Naive thymus-derived CD4-positive, alpha-beta T cell (primary cell): ENCODE results near the gene SBNO1. TPM values are rescaled to one million over a fixed set of nuclear protein-coding genes. Genes with fewer than 3 reads are reported as not detected.

ENCODE experiments used
- ATAC-seq: fragments of 150-1000 bp; cut with Tn5 transposase; 2 replicates; pipeline ENCODE4 v1.10.0; 2021; ENCODE audit warnings: mild to moderate bottlenecking, moderate library complexity
- CTCF ChIA-PET: fragments of 350-600 bp; sonication (Branson Sonifier 250); formaldehyde crosslinking; loops from one replicate; lab custom pipeline; 2021; ENCODE audit warnings: antibody characterized with exemption; lab: Charles Lee
- POLR2A ChIA-PET: fragments of 350-600 bp; sonication (Branson Sonifier 250); formaldehyde crosslinking; loops from one replicate; lab custom pipeline; 2021; ENCODE audit warnings: antibody characterized with exemption, inconsistent platforms; lab: Charles Lee
- DNase-seq, 9 donors: peaks; one replicate each; pipeline versions ENCODE4 v3.0.0 to v3.0.0-alpha.2; 2020 to 2022; ENCODE audit warnings: mixed read lengths in 1 of 9
- H3K27ac ChIP-seq: one replicate; pipeline ENCODE4 v1.7.0; 2013; ENCODE audit warnings: mild to moderate bottlenecking, low read depth, low read length, moderate library complexity
- H3K27me3 ChIP-seq, 2 donors: one replicate each; pipeline ENCODE4 v1.7.0; 2013; ENCODE audit warnings: low read length in 2 of 2, mild to moderate bottlenecking in 2 of 2, moderate library complexity in 2 of 2; ENCODE audit not compliant: control insufficient read depth in 2 of 2, insufficient read depth in 2 of 2
- H3K36me3 ChIP-seq, 3 experiments: 1 replicate in 2 of 3; 2 replicates in 1 of 3; pipeline ENCODE4 v1.7.0; 2013; ENCODE audit warnings: low read length in 3 of 3, mild to moderate bottlenecking in 3 of 3, moderate library complexity in 1 of 3; ENCODE audit not compliant: insufficient read depth in 3 of 3, control insufficient read depth in 2 of 3
- H3K4me1 ChIP-seq, 2 donors: one replicate each; pipeline ENCODE4 v1.7.0; 2013; ENCODE audit warnings: low read length in 2 of 2, mild to moderate bottlenecking in 2 of 2, moderate library complexity in 1 of 2; ENCODE audit not compliant: control insufficient read depth in 2 of 2, insufficient read depth in 2 of 2
- H3K4me3 ChIP-seq: 2 replicates; pipeline ENCODE4 v1.7.0; 2013; ENCODE audit warnings: mild to moderate bottlenecking, low read length
- H3K9me3 ChIP-seq, 3 experiments: 1 replicate in 2 of 3; 2 replicates in 1 of 3; pipeline ENCODE4 v1.7.0; 2013; ENCODE audit warnings: low read length in 3 of 3; ENCODE audit not compliant: control insufficient read depth in 2 of 3
- H3K27ac Mint-ChIP-seq, 9 donors: one replicate each; pipeline ENCODE4 v1.8.0; 2020 to 2022; ENCODE audit warnings: mixed read lengths in 9 of 9, mild to moderate bottlenecking in 8 of 9, moderate library complexity in 5 of 9, inconsistent platforms in 2 of 9
- H3K27me3 Mint-ChIP-seq, 5 donors: one replicate each; pipeline ENCODE4 v1.8.0; 2021 to 2022; ENCODE audit warnings: mixed read lengths in 5 of 5, mild to moderate bottlenecking in 1 of 5
- H3K36me3 Mint-ChIP-seq, 5 donors: one replicate each; pipeline ENCODE4 v1.8.0; 2020 to 2022; ENCODE audit warnings: mixed read lengths in 5 of 5, mild to moderate bottlenecking in 3 of 5, inconsistent platforms in 1 of 5
- H3K4me1 Mint-ChIP-seq, 7 donors: one replicate each; pipeline ENCODE4 v1.8.0; 2020 to 2022; ENCODE audit warnings: mixed read lengths in 7 of 7, mild to moderate bottlenecking in 3 of 7, inconsistent platforms in 1 of 7
- H3K4me3 Mint-ChIP-seq, 10 donors: one replicate each; pipeline ENCODE4 v1.8.0; 2020 to 2022; ENCODE audit warnings: mild to moderate bottlenecking in 10 of 10, mixed read lengths in 10 of 10, moderate library complexity in 6 of 10, inconsistent platforms in 2 of 10
- H3K9me3 Mint-ChIP-seq, 11 donors: one replicate each; pipeline ENCODE4 v1.8.0; 2020 to 2022; ENCODE audit warnings: mixed read lengths in 11 of 11, mild to moderate bottlenecking in 4 of 11, inconsistent platforms in 1 of 11, moderate library complexity in 1 of 11
- intact Hi-C, 2 donors: fragments of 100-400 bp; cut with micrococcal nuclease; formaldehyde crosslinking; loops; one replicate each; pipeline ENCODE4 v1.15.1; 2023
- polyA plus RNA-seq, 2 donors: library from polyadenylated mRNA; unstranded; fragments of 300-500 nt; fragmentation: Illumina TruSeq; gene quantifications; one replicate each; pipeline ENCODE4 v1.2.3, GENCODE V29; 2021
- total RNA-seq, 6 experiments: library from RNA in 5 of 6; stranded (reverse) in 5 of 6; gene quantifications; 1 replicate in 5 of 6; 2 replicates in 1 of 6; pipeline ENCODE4 v1.2.3 and lab custom pipeline; 2021 to 2026

Gene SBNO1
- total and polyA plus RNA-seq, 7 experiments from 2014 or later: 30.1 to 49.9 (median 34.0) TPM

DNA sequence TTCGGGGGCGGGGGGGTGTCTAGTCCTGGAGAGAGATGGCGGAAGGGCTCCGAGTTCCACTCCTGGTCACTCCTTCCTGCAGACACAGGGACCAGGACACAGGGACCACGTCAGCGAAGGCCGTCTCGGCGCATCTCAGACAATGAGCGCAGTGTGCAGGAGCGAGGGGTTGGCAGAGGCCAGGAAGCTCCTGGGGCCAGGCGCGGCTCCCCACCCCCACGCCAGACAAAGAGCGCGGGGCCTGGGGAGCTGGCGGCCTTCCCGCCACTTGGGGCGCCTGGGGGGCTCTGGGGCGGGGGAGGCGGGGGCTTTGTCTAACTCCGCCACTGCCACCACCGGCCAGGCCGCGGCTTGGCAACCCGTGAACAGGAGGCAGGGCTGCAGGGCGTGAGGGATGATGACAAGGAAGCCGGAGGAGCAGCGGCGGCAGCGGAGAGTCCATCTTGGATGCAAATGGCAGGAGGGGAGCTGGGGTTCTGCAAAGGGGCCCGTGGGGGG is 95.2 kb downstream of the SBNO1 start:
- CTCF ChIA-PET: interaction anchor here (1.5 kb wide), 1 partner anchor 313 kb away, joined by 8 read pairs; no protein-coding TSS in a partner anchor

DNA sequence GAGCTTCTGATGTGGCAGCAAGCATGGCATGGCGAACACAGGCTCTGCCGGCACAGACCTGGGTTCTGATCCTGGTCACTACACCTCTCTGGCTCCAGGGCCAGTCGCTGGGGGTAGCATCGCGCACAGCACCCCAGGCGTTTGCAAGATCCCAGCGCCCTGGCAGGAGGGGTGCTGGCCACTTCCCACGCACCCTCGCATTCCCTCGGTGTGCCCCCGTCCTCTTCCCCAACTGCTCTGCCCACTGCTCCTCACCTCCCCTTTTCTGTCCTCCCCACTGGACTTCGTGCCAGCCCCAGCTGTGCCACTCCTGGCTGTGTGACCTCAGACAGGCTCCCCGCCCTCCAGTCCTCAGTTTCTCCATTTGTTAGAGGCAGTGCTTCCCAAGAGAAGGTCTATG is 95.8 kb downstream of the SBNO1 start:
- DNase-seq (no peak), ATAC-seq (no peak)
- Mint-ChIP-seq H3K27me3 (no peaks in the 10 kb centered on the region), H3K4me1 (peaks cover 7 to 32% (median 21%) of the 10 kb centered on the region in 7 donors), H3K4me3 (peak overlapping the region in 9 of 10 donors; percentile 62 to 91 (median 79)), H3K27ac (peak overlapping the region in 7 of 9 donors; percentile 25 to 83 (median 60)), H3K9me3 (no peaks in the 10 kb centered on the region), H3K36me3 (peaks cover 0 to 3% (median 0%) of the 10 kb centered on the region in 5 donors)
- peaks cover 12 to 18% of the 10 kb centered on the region in 2 donors for H3K4me1 ChIP-seq
- CTCF ChIA-PET: no interaction called here
- intact Hi-C loops: no loop called here
- no peaks in the 10 kb centered on the region for H3K27me3 ChIP-seq
- POLR2A ChIA-PET: interaction anchor here (1.1 to 2.0 kb wide), 3 partner anchors 12 to 36 kb away, joined by 4 to 8 read pairs (median 4); partner anchors contain the start of genes MPHOSPH9 and MTRFR
- H3K9me3 ChIP-seq: no peaks in the 10 kb centered on the region
- no peak overlapping the region for H3K4me3 ChIP-seq
- no peaks in the 10 kb centered on the region for H3K36me3 ChIP-seq
- no peak overlapping the region for H3K27ac ChIP-seq

More for the DNA sequence above, 95.2 kb downstream of the SBNO1 start:
- DNase-seq (peak in 7 of 9 donors; percentile 18 to 49 (median 33)), ATAC-seq (peak; percentile 24)
- Mint-ChIP-seq H3K27me3 (no peaks in the 10 kb centered on the region), H3K4me1 (peaks cover 7 to 30% (median 20%) of the 10 kb centered on the region in 7 donors), H3K4me3 (peak overlapping the region; percentile 78 to 91 (median 82)), H3K27ac (peak overlapping the region in 8 of 9 donors; percentile 25 to 83 (median 70)), H3K36me3 (peaks cover 0 to 2% (median 0%) of the 10 kb centered on the region in 5 donors), H3K9me3 (no peaks in the 10 kb centered on the region)
- POLR2A ChIA-PET: interaction anchor here (0.8 to 2.0 kb wide), 6 partner anchors 9 to 332 kb away, joined by 3 to 8 read pairs (median 4); partner anchors contain the start of genes DDX55 and TMED2
- intact Hi-C loops: no loop called here
- H3K9me3 ChIP-seq: no peaks in the 10 kb centered on the region
- no peaks in the 10 kb centered on the region for H3K27me3 ChIP-seq
- no peaks in the 10 kb centered on the region for H3K36me3 ChIP-seq
- peaks cover 12 to 18% of the 10 kb centered on the region in 2 donors for H3K4me1 ChIP-seq
- no peak overlapping the region for H3K27ac ChIP-seq
- H3K4me3 ChIP-seq: peak overlapping the region; percentile 59

DNA sequence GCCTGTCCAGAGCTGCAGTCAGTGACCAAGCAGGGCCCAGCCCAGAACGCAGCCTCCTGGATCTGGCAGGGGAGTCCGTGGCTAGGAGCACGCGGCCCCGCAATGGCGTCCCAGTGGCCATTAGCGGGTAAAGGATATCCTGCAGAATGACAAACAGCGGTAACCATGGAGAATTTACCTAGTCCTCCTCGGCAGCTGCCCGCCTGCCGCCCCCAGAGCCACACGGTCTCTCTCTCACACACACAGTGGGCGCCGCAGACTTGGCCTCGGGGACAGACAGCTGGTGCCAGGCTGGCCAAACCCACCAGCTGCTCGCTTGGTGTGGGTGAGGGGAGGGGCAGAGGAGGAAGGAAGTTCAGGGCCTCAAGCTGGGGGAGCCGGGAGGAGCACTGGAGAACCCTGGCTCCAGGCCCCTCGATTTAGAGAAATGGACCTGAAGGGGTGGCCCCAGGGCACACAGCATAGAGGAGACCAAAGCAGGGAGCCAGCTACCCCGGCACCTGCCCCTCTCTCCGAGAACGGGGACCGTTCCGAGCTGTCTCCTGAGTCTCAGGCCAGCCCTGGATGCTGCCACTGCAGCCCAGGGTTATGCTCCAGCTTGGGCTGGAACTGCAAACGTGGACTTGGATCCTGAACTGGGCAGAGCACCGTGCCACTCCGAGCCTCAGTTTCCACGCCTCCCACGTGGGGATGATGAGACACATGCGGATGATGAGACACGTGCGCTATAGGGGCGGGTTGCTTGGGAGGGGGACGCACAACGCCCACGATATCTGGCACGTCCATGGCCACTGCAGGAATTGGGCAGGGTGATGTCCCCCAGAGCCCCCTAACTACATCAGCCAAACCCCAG is 96.4 kb downstream of the SBNO1 start:
- Mint-ChIP-seq H3K27ac (peak overlapping the region; percentile 15 to 75 (median 48)), H3K36me3 (peaks cover 0 to 3% (median 0%) of the 10 kb centered on the region in 5 donors), H3K27me3 (no peaks in the 10 kb centered on the region), H3K4me3 (peak overlapping the region; percentile 27 to 87 (median 78)), H3K9me3 (no peaks in the 10 kb centered on the region), H3K4me1 (peaks cover 7 to 32% (median 21%) of the 10 kb centered on the region in 7 donors)
- CTCF ChIA-PET: no interaction called here
- ATAC-seq (no peak), DNase-seq (no peak)
- Histone ChIP-seq H3K9me3 (no peaks in the 10 kb centered on the region), H3K27me3 (no peaks in the 10 kb centered on the region), H3K36me3 (no peaks in the 10 kb centered on the region), H3K4me1 (peaks cover 12 to 18% of the 10 kb centered on the region in 2 donors), H3K27ac (no peak overlapping the region), H3K4me3 (no peak overlapping the region)
- POLR2A ChIA-PET: interaction anchor here (1.1 to 2.0 kb wide), 2 partner anchors 12 to 35 kb away, joined by 4 to 8 read pairs; partner anchors contain the start of genes MPHOSPH9 and MTRFR
- intact Hi-C loops: no loop called here

DNA sequence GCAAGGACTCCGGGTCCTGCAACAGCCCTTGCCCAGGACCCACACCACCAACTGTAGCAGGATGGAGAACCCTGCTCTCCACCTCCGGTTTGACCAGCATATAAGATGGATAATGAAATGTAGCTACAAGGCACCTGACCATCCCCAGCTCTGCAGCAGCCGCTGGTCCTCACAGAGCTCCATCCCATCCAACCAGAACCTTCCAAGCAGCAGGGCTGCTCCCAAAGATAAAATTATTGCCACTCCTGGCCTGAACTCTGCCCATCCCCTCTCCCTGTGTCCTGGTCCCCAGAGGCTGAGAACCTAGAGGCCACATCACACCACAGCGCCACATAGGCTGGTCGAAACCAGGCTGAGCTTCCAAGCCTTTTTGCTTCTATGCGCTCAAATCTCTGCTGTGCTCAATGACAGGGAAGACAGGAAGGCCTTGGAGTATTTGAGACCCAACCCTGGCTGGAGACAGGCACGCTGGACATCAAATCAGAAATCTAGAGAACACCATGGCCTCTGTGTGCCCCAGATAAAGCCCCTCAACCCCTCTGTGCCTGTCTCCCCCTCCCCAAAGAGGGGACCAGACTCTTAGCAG is 97.2 kb downstream of the SBNO1 start:
- DNase-seq (no peak), ATAC-seq (no peak)
- Histone ChIP-seq H3K9me3 (no peaks in the 10 kb centered on the region), H3K36me3 (no peaks in the 10 kb centered on the region), H3K4me3 (no peak overlapping the region), H3K27ac (no peak overlapping the region), H3K4me1 (peaks cover 12 to 18% of the 10 kb centered on the region in 2 donors), H3K27me3 (no peaks in the 10 kb centered on the region)
- intact Hi-C loops: no loop called here
- Mint-ChIP-seq H3K27me3 (no peaks in the 10 kb centered on the region), H3K9me3 (no peaks in the 10 kb centered on the region), H3K4me1 (peaks cover 7 to 30% (median 21%) of the 10 kb centered on the region in 7 donors), H3K27ac (peak overlapping the region in 7 of 9 donors; percentile 15 to 67 (median 45)), H3K36me3 (peaks cover 0 to 5% (median 0%) of the 10 kb centered on the region in 5 donors), H3K4me3 (peak overlapping the region in 3 of 10 donors; percentile 41 to 87 (median 78))
- ChIA-PET CTCF (no interaction called here), POLR2A (interaction anchor here (1.1 to 2.0 kb wide), 2 partner anchors 11 to 35 kb away, joined by 4 to 8 read pairs; partner anchors contain the start of genes MPHOSPH9 and MTRFR)

DNA sequence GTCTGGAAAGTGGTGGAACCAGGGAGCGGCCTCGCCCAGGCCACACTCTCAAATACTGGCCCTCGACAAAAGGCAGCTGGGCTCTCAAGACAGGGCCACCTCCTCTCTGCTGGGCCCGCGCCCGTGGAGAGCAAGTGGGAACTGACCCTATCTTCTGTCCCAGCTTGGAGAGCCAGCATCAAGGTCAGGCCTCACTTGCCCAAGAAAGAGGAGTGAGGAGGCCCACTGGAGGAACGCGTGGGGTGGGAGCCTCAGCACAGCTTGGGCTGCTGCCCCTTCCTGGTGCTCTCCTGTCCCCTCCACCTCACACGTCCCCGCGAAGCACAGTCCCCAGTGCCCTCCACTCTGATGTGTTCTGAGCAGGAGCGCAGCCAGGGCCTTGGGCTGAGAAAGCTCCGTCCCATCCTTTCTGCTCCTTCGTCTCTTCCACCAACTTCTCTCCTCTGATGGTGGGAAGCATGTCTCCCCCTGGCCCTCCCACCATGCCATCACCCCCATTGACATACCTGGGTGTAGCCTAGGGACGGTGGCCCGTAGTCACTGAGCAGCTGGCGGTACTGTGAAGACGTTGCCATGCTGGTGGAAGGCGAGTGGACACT is 97.9 kb downstream of the SBNO1 start:
- no peak overlapping the region for H3K27ac ChIP-seq
- ChIA-PET CTCF (no interaction called here), POLR2A (no interaction called here)
- DNase-seq (no peak), ATAC-seq (no peak)
- Mint-ChIP-seq H3K9me3 (no peaks in the 10 kb centered on the region), H3K27ac (peak overlapping the region in 3 of 9 donors; percentile 15 to 51 (median 25)), H3K4me1 (peaks cover 7 to 33% (median 21%) of the 10 kb centered on the region in 7 donors), H3K27me3 (no peaks in the 10 kb centered on the region), H3K36me3 (peaks cover 0 to 5% (median 0%) of the 10 kb centered on the region in 5 donors), H3K4me3 (no peak overlapping the region)
- no peak overlapping the region for H3K4me3 ChIP-seq
- H3K27me3 ChIP-seq: no peaks in the 10 kb centered on the region
- peaks cover 8 to 18% of the 10 kb centered on the region in 2 donors for H3K4me1 ChIP-seq
- H3K9me3 ChIP-seq: no peaks in the 10 kb centered on the region
- no peaks in the 10 kb centered on the region for H3K36me3 ChIP-seq
- intact Hi-C loops: no loop called here
